H1 (cell line): ENCODE results near the gene CYP17A1. TPM values are rescaled to one million over a fixed set of nuclear protein-coding genes. Genes with fewer than 3 reads are reported as not detected.

Source experiments
- CTCF ChIA-PET: fragments of 300-600 bp; sonication (Branson Sonifier 250); formaldehyde crosslinking; loops from one replicate; lab custom pipeline; 2021; ENCODE audit not compliant: partially characterized antibody; lab: Charles Lee
- POLR2A ChIA-PET: fragments of 300-600 bp; sonication (Branson Sonifier 250); formaldehyde crosslinking; loops from one replicate; lab custom pipeline; 2021; ENCODE audit warnings: inconsistent platforms; ENCODE audit not compliant: partially characterized antibody; lab: Charles Lee
- DNase-seq, 2 experiments: peaks; one replicate each; pipeline versions ENCODE4 v3.0.0 to v3.0.0-alpha.2; 2010 to 2022; ENCODE audit warnings: low spot score in 2 of 2, low read depth in 1 of 2, mixed read lengths in 1 of 2
- FAIRE-seq: peaks from 2 replicates; lab custom pipeline; 2011; peaks lifted over from hg19 to GRCh38; lab: Jason Lieb, UNC
- H2AFZ ChIP-seq: 2 replicates; pipeline ENCODE4 v1.8.1; 2012; ENCODE audit warnings: low read length, inconsistent platforms
- H2AK5ac ChIP-seq: 2 replicates; pipeline ENCODE4 v1.6.1; 2013; ENCODE audit warnings: low read depth, low read length
- H2BK120ac ChIP-seq: replicated peaks from 2 replicates; pipeline ENCODE3; 2013; ENCODE audit warnings: low read depth, low read length, inconsistent platforms
- H2BK12ac ChIP-seq: 2 replicates; pipeline ENCODE4 v1.6.1; 2013; ENCODE audit warnings: low read depth, low read length
- H2BK15ac ChIP-seq: 2 replicates; pipeline ENCODE4 v1.6.1; 2013; ENCODE audit warnings: low read length
- H2BK20ac ChIP-seq: 2 replicates; pipeline ENCODE4 v1.6.1; 2013; ENCODE audit warnings: low read length
- H2BK5ac ChIP-seq: 2 replicates; pipeline ENCODE4 v1.6.1; 2013; ENCODE audit warnings: low read depth, low read length
- H3K14ac ChIP-seq: 2 replicates; pipeline ENCODE4 v1.6.1; 2013; ENCODE audit warnings: inconsistent platforms; ENCODE audit not compliant: insufficient read length
- H3K18ac ChIP-seq: 2 replicates; pipeline ENCODE4 v1.6.1; 2013; ENCODE audit warnings: low read length; ENCODE audit errors: extremely low read depth
- H3K23ac ChIP-seq: 2 replicates; pipeline ENCODE4 v1.6.1; 2013; ENCODE audit warnings: inconsistent platforms; ENCODE audit not compliant: insufficient read length
- H3K23me2 ChIP-seq: 2 replicates; pipeline ENCODE4 v1.6.1; 2013; ENCODE audit warnings: low read depth, low read length
- H3K27ac ChIP-seq: 2 replicates; pipeline ENCODE4 v1.6.1; 2011; ENCODE audit warnings: low read depth, low read length, inconsistent platforms
- H3K27me3 ChIP-seq, 4 experiments: replicated peaks in 1 of 4; 1 replicate in 1 of 4; 2 replicates in 3 of 4; pipeline versions ENCODE4 v1.6.1 to v1.8.1; 2011 to 2013; ENCODE audit warnings: low read length in 3 of 4, mild to moderate bottlenecking in 3 of 4, inconsistent platforms in 2 of 4, mixed read lengths in 2 of 4, moderate library complexity in 1 of 4; ENCODE audit not compliant: control insufficient read depth in 3 of 4, insufficient read depth in 3 of 4; ENCODE audit errors: extremely low read depth in 1 of 4
- H3K36me3 ChIP-seq, 4 experiments: 2 replicates each; pipeline versions ENCODE4 v1.6.1 to v1.8.1; 2011 to 2013; ENCODE audit warnings: mild to moderate bottlenecking in 4 of 4, low read length in 3 of 4, moderate library complexity in 2 of 4, control low read depth in 1 of 4, inconsistent platforms in 1 of 4; ENCODE audit not compliant: insufficient read depth in 4 of 4, control insufficient read depth in 2 of 4
- H3K4ac ChIP-seq: replicated peaks from 2 replicates; pipeline ENCODE3; 2013; ENCODE audit warnings: low read length, low read depth, mixed read lengths, inconsistent platforms; ENCODE audit not compliant: insufficient read length
- H3K4me1 ChIP-seq, 4 experiments: replicated peaks in 1 of 4; 1 replicate in 1 of 4; 2 replicates in 3 of 4; pipeline versions ENCODE4 v1.6.1 to v1.8.1; 2011 to 2013; ENCODE audit warnings: low read length in 3 of 4, inconsistent platforms in 2 of 4, mixed read lengths in 1 of 4; ENCODE audit not compliant: insufficient read depth in 4 of 4, control insufficient read depth in 3 of 4
- H3K4me2 ChIP-seq, 2 experiments: 2 replicates each; pipeline versions ENCODE4 v1.6.1 to v1.8.1; 2011 to 2013; ENCODE audit warnings: low read depth in 2 of 2, low read length in 2 of 2, control low read depth in 1 of 2, inconsistent platforms in 1 of 2, mild to moderate bottlenecking in 1 of 2; ENCODE audit not compliant: insufficient read depth in 1 of 2
- H3K4me3 ChIP-seq, 4 experiments: fragments of 200-600, 300-600 bp in 1 of 4; sonication (generic), shearing (Covaris generic), sonication (Bioruptor Twin) in 1 of 4; 2 replicates each; pipeline versions ENCODE4 v1.5.1 to v1.8.1; 2011 to 2016; ENCODE audit warnings: low read length in 4 of 4, low read depth in 3 of 4, control low read depth in 2 of 4, inconsistent platforms in 2 of 4, mild to moderate bottlenecking in 2 of 4, mixed read lengths in 1 of 4, moderate library complexity in 1 of 4; ENCODE audit not compliant: insufficient read depth in 2 of 4; ENCODE audit errors: extremely low read depth in 1 of 4
- H3K56ac ChIP-seq: replicated peaks from 2 replicates; pipeline ENCODE3; 2013; ENCODE audit warnings: low read depth, mild to moderate bottlenecking, mixed read lengths, low read length, inconsistent platforms; ENCODE audit not compliant: insufficient read length
- H3K79me1 ChIP-seq: 2 replicates; pipeline ENCODE4 v1.6.1; 2013; ENCODE audit warnings: low read depth, low read length, control low read depth
- H3K79me2 ChIP-seq, 2 experiments: 2 replicates each; pipeline versions ENCODE4 v1.6.1 to v1.8.1; 2012 to 2013; ENCODE audit warnings: low read length in 2 of 2, mild to moderate bottlenecking in 2 of 2, inconsistent platforms in 1 of 2; ENCODE audit not compliant: insufficient read depth in 2 of 2, control insufficient read depth in 1 of 2
- H3K9ac ChIP-seq, 4 experiments: replicated peaks in 1 of 4; 1 replicate in 1 of 4; 2 replicates in 3 of 4; pipeline versions ENCODE4 v1.6.1 to v1.8.1; 2011 to 2013; ENCODE audit warnings: low read depth in 3 of 4, low read length in 3 of 4, control low read depth in 2 of 4, mild to moderate bottlenecking in 2 of 4, moderate library complexity in 2 of 4, inconsistent platforms in 1 of 4; ENCODE audit errors: extremely low read depth in 1 of 4
- H3K9me3 ChIP-seq, 2 experiments: 2 replicates each; pipeline versions ENCODE4 v1.6.1 to v1.8.1; 2012 to 2013; ENCODE audit warnings: mild to moderate bottlenecking in 2 of 2, moderate library complexity in 2 of 2, control low read depth in 1 of 2, inconsistent platforms in 1 of 2, low read depth in 1 of 2, low read length in 1 of 2, mixed read lengths in 1 of 2; ENCODE audit not compliant: insufficient read depth in 2 of 2
- H4K20me1 ChIP-seq, 2 experiments: replicated peaks in 1 of 2; 2 replicates each; pipeline versions ENCODE3 to v1.8.1; 2011 to 2013; ENCODE audit warnings: inconsistent platforms in 2 of 2, low read length in 2 of 2, mild to moderate bottlenecking in 1 of 2; ENCODE audit not compliant: insufficient read depth in 2 of 2, control insufficient read depth in 1 of 2
- H4K5ac ChIP-seq: 2 replicates; pipeline ENCODE4 v1.6.1; 2013; ENCODE audit warnings: low read length, low read depth, mixed read lengths, inconsistent platforms; ENCODE audit not compliant: insufficient read length
- H4K8ac ChIP-seq: 2 replicates; pipeline ENCODE4 v1.8.0; 2013; ENCODE audit warnings: mild to moderate bottlenecking, moderate library complexity, low read length, inconsistent platforms; ENCODE audit not compliant: insufficient read depth; ENCODE audit errors: extremely low read depth
- H4K91ac ChIP-seq: replicated peaks from 2 replicates; pipeline ENCODE3; 2013; ENCODE audit warnings: low read length, mixed read lengths, inconsistent platforms; ENCODE audit not compliant: insufficient read length
- CHD2 ChIP-seq: IDR thresholded peaks from 2 replicates; pipeline ENCODE4 v1.6.1; 2012; ENCODE audit warnings: low read length, improper control_type of control experiment
- FOSL1 ChIP-seq: IDR thresholded peaks from 2 replicates; pipeline ENCODE4 v1.6.1; 2011; ENCODE audit warnings: mild to moderate bottlenecking, low read depth, low read length, moderate library complexity; ENCODE audit not compliant: insufficient read depth
- MAFK ChIP-seq: IDR thresholded peaks from 2 replicates; pipeline ENCODE4 v1.6.1; 2012; ENCODE audit warnings: low read depth, mild to moderate bottlenecking, improper control_type of control experiment, low read length
- RAD21 ChIP-seq, 2 experiments: IDR thresholded peaks in 1 of 2; conservative IDR thresholded peaks in 1 of 2; 2 replicates each; pipeline ENCODE4 v1.6.1; 2011; ENCODE audit warnings: low read depth in 2 of 2, low read length in 2 of 2, improper control_type of control experiment in 1 of 2, inconsistent platforms in 1 of 2, mild to moderate bottlenecking in 1 of 2, moderate library complexity in 1 of 2
- RNF2 ChIP-seq: fragments of 200-900, 300-1000 bp; sonication (generic); IDR thresholded peaks from 2 replicates; pipeline ENCODE4 v1.7.1; 2016; ENCODE audit warnings: borderline replicate concordance, low read depth, mild to moderate bottlenecking, antibody characterized with exemption, low read length; ENCODE audit not compliant: poor library complexity, severe bottlenecking; ENCODE audit errors: missing control alignments
- SIN3A ChIP-seq, 2 experiments: IDR thresholded peaks in 1 of 2; conservative IDR thresholded peaks in 1 of 2; 2 replicates each; pipeline ENCODE4 v1.6.1; 2011 to 2012; ENCODE audit warnings: low read length in 2 of 2, improper control_type of control experiment in 1 of 2, low read depth in 1 of 2, mild to moderate bottlenecking in 1 of 2
- SP1 ChIP-seq: IDR thresholded peaks from 2 replicates; pipeline ENCODE4 v1.6.1; 2011; ENCODE audit warnings: low read depth, low read length
- WGBS, 2 experiments: shearing (Covaris generic) in 1 of 2; methylation state at CpG; one replicate each; pipeline versions ENCODE4 v1.1.6 to v1.1.7; 2013 to 2015; ENCODE audit warnings: low lambda C conversion rate in 2 of 2, mixed read lengths in 2 of 2, inconsistent platforms in 1 of 2, low coverage in 1 of 2, missing lambda C conversion rate in 1 of 2; ENCODE audit not compliant: insufficient replicate concordance in 2 of 2, insufficient coverage in 1 of 2, insufficient read length in 1 of 2; ENCODE audit errors: extremely low coverage in 1 of 2, missing lambda C conversion rate in 1 of 2; 5-methylcytosine and 5-hydroxymethylcytosine counted together
- polyA plus RNA-seq, 7 experiments: library from polyadenylated mRNA; depleted of rRNA in 3 of 7; stranded (reverse) in 5 of 7; unstranded in 2 of 7; fragments of >200 nt in 5 of 7; fragments of 200-250 nt in 2 of 7; gene quantifications; 1 replicate in 5 of 7; 2 replicates in 1 of 7; 4 replicates in 1 of 7; pipeline versions ENCODE4 v1.2.1 to v1.2.3, GENCODE V29; 2011 to 2013; ENCODE audit warnings: missing spikeins in 2 of 7, mixed read lengths in 2 of 7
- total RNA-seq: library from RNA; stranded (reverse); fragmentation: NEBNext Ultra II Directional; extraction: Animal tissue kit (Norgen Biotek cat#: 25700); gene quantifications from 2 replicates; pipeline ENCODE4 v1.2.1, GENCODE V29; 2021

The CYP17A1 gene
- total and polyA plus RNA-seq, 2 of the 8 experiments (the other 6 are each of a cell fraction or from before 2014, with no cell fraction given): not detected

GRCh38 chr10:102783568-102783967 is 53.6 kb downstream of the CYP17A1 start:
- Histone ChIP-seq H3K18ac (no peak overlapping the region), H3K79me1 (peaks cover 4% of the 10 kb centered on the region), H3K23ac (no peak overlapping the region), H3K56ac (no peak overlapping the region), H3K9me3 (no peaks in the 10 kb centered on the region), H3K23me2 (no peaks in the 10 kb centered on the region), H2BK20ac (no peak overlapping the region), H4K20me1 (peaks cover 2 to 6% of the 10 kb centered on the region in 2 experiments), H2BK5ac (no peak overlapping the region), H2BK12ac (no peak overlapping the region), H2BK15ac (no peak overlapping the region), H2BK120ac (no peak overlapping the region), H2AK5ac (no peak overlapping the region), H3K14ac (no peak overlapping the region), H3K4me2 (no peak overlapping the region), H4K91ac (no peak overlapping the region), H3K36me3 (no peaks in the 10 kb centered on the region), H3K4me1 (peaks cover 2 to 12% (median 7%) of the 10 kb centered on the region in 4 experiments; a peak in 6 of 7 replicates), H3K79me2 (no peaks in the 10 kb centered on the region), H3K9ac (no peak overlapping the region), H3K4me3 (no peak overlapping the region), H3K27ac (no peak overlapping the region), H4K8ac (no peak overlapping the region), H3K27me3 (no peaks in the 10 kb centered on the region; a peak in 1 of 7 replicates), H4K5ac (no peak overlapping the region), H2AFZ (no peak overlapping the region), H3K4ac (no peak overlapping the region)
- POLR2A ChIA-PET: no interaction called here
- TF ChIP-seq SP1: no peak
- no peak for TF ChIP-seq CHD2
- TF ChIP-seq FOSL1: no peak
- TF ChIP-seq SIN3A (conservative IDR thresholded peaks at IDR 0.05 in 1 of 2, IDR thresholded peaks at IDR 0.05 in 1 of 2; ENCODE audit: low read depth in 1 of 2, low read length in 2 of 2): no peak
- TF ChIP-seq RNF2: no peak
- TF ChIP-seq RAD21 (IDR thresholded peaks at IDR 0.05 in 1 of 2, conservative IDR thresholded peaks at IDR 0.05 in 1 of 2; ENCODE audit: low read depth in 2 of 2, low read length in 2 of 2): no peak
- TF ChIP-seq MAFK: no peak
- CTCF ChIA-PET: no interaction called here
- no peak for DNase-seq
- no peak for FAIRE-seq
- 91% methylated on average over 1 of the region's 1 CpG; no CpG with 5 or more reads in 1 of the 2 experiments for WGBS, 2 experiments
